Measurements from ENCODE around the gene B3GALT4.

- TF ChIP-seq POLR2AphosphoS5 (IDR thresholded peaks at IDR 0.05) (no peak), CTCF (IDR thresholded peaks at IDR 0.05 in 8 of 11, conservative IDR thresholded peaks at IDR 0.05 in 3 of 11) (no peak), POLR2A (IDR thresholded peaks at IDR 0.05) (no peak)
These were observed 10.3 kb downstream of the B3GALT4 start for GRCh38 chr6:33286946-33287914.

Measured in spleen (tissue), 7 donors.